NT2/D1 (cell line): ENCODE measurements around the gene CDKN2B-AS1.

Experiments used
- YY1 ChIP-seq: IDR thresholded peaks from 2 replicates; pipeline ENCODE4 v1.6.1; 2011; ENCODE audit not compliant: insufficient read length, insufficient read depth
- ZNF274 ChIP-seq: IDR thresholded peaks from 2 replicates; pipeline ENCODE4 v1.6.1; 2011; ENCODE audit warnings: mild to moderate bottlenecking, low read depth, low read length

- TF ChIP-seq YY1 (no peak), ZNF274 (no peak)
These were observed 165.6 kb downstream of the CDKN2B-AS1 start for GRCh38 chr9:22160221-22160620.
